Thoracic aorta (tissue), 2 donors: ENCODE data around the gene IQSEC1. TPM values are rescaled to one million over a fixed set of nuclear protein-coding genes. Genes with fewer than 3 reads are reported as not detected.

Experiments
- ATAC-seq: fragments of 150-250 bp; one replicate; pipeline ENCODE4 v1.8.0; 2017; ENCODE audit warnings: low read depth; ENCODE audit not compliant: insufficient number of reproducible peaks, low FRiP score
- DNase-seq: peaks from one replicate; pipeline ENCODE4 v3.0.0-alpha.2; 2020; ENCODE audit warnings: low spot score
- H3K27ac ChIP-seq, 2 donors: fragments of 200-600 bp; sonication (generic); 1 replicate in 1 of 2; 2 replicates in 1 of 2; pipeline ENCODE4 v1.5.1; 2016; ENCODE audit warnings: mild to moderate bottlenecking in 2 of 2, moderate library complexity in 2 of 2
- H3K27me3 ChIP-seq: fragments of 200-600 bp; sonication (generic); replicated peaks from 2 replicates; pipeline ENCODE4 v1.6.0; 2016; ENCODE audit warnings: mild to moderate bottlenecking; ENCODE audit not compliant: insufficient read depth
- H3K36me3 ChIP-seq: fragments of 200-600 bp; sonication (generic); one replicate; pipeline ENCODE4 v1.5.1; 2016
- H3K4me1 ChIP-seq, 2 donors: fragments of 200-600 bp; sonication (generic); 1 replicate in 1 of 2; 2 replicates in 1 of 2; pipeline versions ENCODE4 v1.5.1 to v1.6.0; 2016; ENCODE audit warnings: low read depth in 2 of 2, mild to moderate bottlenecking in 1 of 2; ENCODE audit not compliant: control insufficient read depth in 1 of 2
- H3K4me3 ChIP-seq: fragments of 200-600 bp; sonication (generic); 2 replicates; pipeline ENCODE4 v1.5.1; 2016; ENCODE audit warnings: mild to moderate bottlenecking
- H3K9me3 ChIP-seq: fragments of 200-600 bp; sonication (generic); 2 replicates; pipeline ENCODE4 v1.5.1; 2016
- total RNA-seq, 2 donors: library from RNA; depleted of rRNA; stranded (reverse); fragments of >200 nt; gene quantifications; one replicate each; pipeline versions ENCODE4 v1.1.0 to v1.2.3, GENCODE V29; 2016
- TF ChIP-seq, protein P1 (sequence below): fragments of 200-600 bp; sonication (generic); IDR thresholded peaks from one replicate; pipeline ENCODE4 v1.5.1; 2019; ENCODE audit warnings: antibody characterized with exemption

IQSEC1 gene
- total RNA-seq, 2 donors from 2014 or later, result 93.6 to 121 TPM

- ATAC-seq, result no peak
- Histone ChIP-seq H3K4me1 (peaks cover 4 to 19% of the 10 kb centered on the region in 2 donors), H3K27ac (peak overlapping the region in 1 of 2 donors; percentile 30), H3K27me3 (no peaks in the 10 kb centered on the region), H3K36me3 (no peaks in the 10 kb centered on the region), H3K9me3 (no peaks in the 10 kb centered on the region), H3K4me3 (no peak overlapping the region)
- no peak for DNase-seq
- TF ChIP-seq, protein P1, sequence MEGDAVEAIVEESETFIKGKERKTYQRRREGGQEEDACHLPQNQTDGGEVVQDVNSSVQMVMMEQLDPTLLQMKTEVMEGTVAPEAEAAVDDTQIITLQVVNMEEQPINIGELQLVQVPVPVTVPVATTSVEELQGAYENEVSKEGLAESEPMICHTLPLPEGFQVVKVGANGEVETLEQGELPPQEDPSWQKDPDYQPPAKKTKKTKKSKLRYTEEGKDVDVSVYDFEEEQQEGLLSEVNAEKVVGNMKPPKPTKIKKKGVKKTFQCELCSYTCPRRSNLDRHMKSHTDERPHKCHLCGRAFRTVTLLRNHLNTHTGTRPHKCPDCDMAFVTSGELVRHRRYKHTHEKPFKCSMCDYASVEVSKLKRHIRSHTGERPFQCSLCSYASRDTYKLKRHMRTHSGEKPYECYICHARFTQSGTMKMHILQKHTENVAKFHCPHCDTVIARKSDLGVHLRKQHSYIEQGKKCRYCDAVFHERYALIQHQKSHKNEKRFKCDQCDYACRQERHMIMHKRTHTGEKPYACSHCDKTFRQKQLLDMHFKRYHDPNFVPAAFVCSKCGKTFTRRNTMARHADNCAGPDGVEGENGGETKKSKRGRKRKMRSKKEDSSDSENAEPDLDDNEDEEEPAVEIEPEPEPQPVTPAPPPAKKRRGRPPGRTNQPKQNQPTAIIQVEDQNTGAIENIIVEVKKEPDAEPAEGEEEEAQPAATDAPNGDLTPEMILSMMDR, result no peak
These were observed 18.6 kb downstream of the IQSEC1 start for GRCh38 chr3:13054341-13055285.

DNA sequence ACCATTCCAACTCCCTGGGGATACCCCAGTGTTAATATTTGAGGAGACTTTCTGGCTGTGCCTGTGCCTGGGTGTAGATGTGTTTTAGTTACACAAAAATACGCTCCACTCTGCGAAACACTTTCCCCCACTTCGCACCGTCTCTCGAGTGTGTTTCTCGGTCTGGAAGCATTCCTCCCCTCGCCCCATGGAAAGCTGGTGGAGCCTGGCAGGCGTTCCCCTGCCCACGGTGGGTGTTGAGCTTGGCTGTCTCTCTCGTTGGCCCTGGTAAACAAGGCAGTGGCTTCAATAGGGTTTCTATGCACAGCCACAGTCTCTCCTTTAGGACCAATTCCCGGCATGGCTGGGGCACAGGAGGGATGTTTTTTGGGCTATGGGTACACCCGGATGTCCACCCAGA lies 19.3 kb downstream of the IQSEC1 start:
- DNase-seq, result no peak
- Histone ChIP-seq H3K36me3 (no peaks in the 10 kb centered on the region), H3K4me3 (no peak overlapping the region), H3K4me1 (peaks cover 4 to 19% of the 10 kb centered on the region in 2 donors), H3K9me3 (no peaks in the 10 kb centered on the region), H3K27me3 (no peaks in the 10 kb centered on the region), H3K27ac (peak overlapping the region in 1 of 2 donors; percentile 30)
- TF ChIP-seq, protein P1, result no peak
- no peak for ATAC-seq

DNA sequence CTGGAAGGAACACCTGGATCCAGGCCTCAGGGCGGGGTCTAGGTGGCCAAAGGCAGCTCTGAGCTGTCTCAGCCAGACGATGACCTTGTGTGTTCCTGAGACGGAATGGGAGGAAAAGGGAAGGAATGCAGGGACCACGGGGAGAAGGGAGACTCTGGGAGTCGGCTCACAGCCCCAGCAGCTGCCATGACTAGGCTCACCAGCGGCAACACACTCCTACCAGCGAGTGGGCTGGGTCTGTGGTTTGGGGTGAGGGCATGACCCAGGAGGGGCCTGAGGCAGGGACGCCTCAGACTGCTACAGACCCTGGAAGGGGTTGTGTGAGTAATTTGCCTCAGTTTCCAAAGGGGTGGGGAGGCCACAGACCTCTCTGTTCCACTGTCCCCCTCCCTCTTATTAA lies 19.8 kb downstream of the IQSEC1 start:
- TF ChIP-seq, protein P1, result no peak
- Histone ChIP-seq H3K4me3 (no peak overlapping the region), H3K27ac (no peak overlapping the region), H3K9me3 (no peaks in the 10 kb centered on the region), H3K27me3 (no peaks in the 10 kb centered on the region), H3K4me1 (peaks cover 4 to 19% of the 10 kb centered on the region in 2 donors), H3K36me3 (no peaks in the 10 kb centered on the region)
- ATAC-seq, result no peak
- no peak for DNase-seq

- H3K27ac ChIP-seq, result no peak overlapping the region
- no peaks in the 10 kb centered on the region for H3K9me3 ChIP-seq
- no peaks in the 10 kb centered on the region for H3K36me3 ChIP-seq
- H3K27me3 ChIP-seq, result no peaks in the 10 kb centered on the region
- DNase-seq (no peak), ATAC-seq (no peak)
- H3K4me3 ChIP-seq, result no peak overlapping the region
- H3K4me1 ChIP-seq, result peaks cover 4 to 19% of the 10 kb centered on the region in 2 donors
- TF ChIP-seq, protein P1, result no peak
These were observed 20.9 kb downstream of the IQSEC1 start for GRCh38 chr3:13052191-13052820.

DNA sequence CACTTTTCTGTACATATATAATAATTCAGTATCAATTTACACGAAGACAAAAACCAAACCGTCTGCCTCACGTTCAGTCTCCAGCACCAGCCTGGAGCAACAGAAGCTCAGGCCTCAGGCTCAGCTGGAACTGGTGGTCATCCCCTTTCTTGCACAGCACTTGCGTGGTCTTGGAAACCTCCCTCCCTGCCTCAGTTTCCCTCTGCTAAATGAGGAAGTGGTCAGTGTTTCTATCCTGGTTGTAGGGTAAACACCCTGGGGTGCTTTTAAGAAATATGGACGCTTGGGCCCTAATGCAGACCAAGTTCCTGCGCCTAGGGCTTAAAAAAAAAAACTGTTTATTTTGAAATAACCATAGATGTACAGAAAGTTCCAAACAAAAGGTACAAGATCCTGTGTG lies 21.6 kb downstream of the IQSEC1 start:
- ATAC-seq (no peak), DNase-seq (no peak)
- no peaks in the 10 kb centered on the region for H3K36me3 ChIP-seq
- no peak overlapping the region for H3K4me3 ChIP-seq
- TF ChIP-seq, protein P1, result no peak
- no peaks in the 10 kb centered on the region for H3K27me3 ChIP-seq
- no peaks in the 10 kb centered on the region for H3K9me3 ChIP-seq
- peaks cover 4 to 19% of the 10 kb centered on the region in 2 donors for H3K4me1 ChIP-seq
- H3K27ac ChIP-seq, result no peak overlapping the region
